Sigmoid colon (tissue), 7 donors: ENCODE results near the gene SLC34A1. TPM values are rescaled to one million over a fixed set of nuclear protein-coding genes. Genes with fewer than 3 reads are reported as not detected.

Experiments
- DNase-seq: peaks from one replicate; pipeline ENCODE4 v3.0.0-alpha.2; 2019
- H3K27ac ChIP-seq, 4 donors: fragments of 200-600 bp; sonication (generic); one replicate each; pipeline ENCODE4 v1.5.1; 2016 to 2019; ENCODE audit warnings: mild to moderate bottlenecking in 1 of 4
- H3K27me3 ChIP-seq, 3 donors: fragments of 200-600 bp; sonication (generic); one replicate each; pipeline ENCODE4 v1.5.1; 2019; ENCODE audit warnings: mild to moderate bottlenecking in 1 of 3
- H3K36me3 ChIP-seq, 4 donors: fragments of 200-600 bp; sonication (generic); one replicate each; pipeline ENCODE4 v1.5.1; 2016 to 2019
- H3K4me1 ChIP-seq, 4 donors: fragments of 200-600 bp; sonication (generic); one replicate each; pipeline ENCODE4 v1.5.1; 2017 to 2019
- H3K4me3 ChIP-seq, 4 donors: fragments of 200-600 bp; sonication (generic); one replicate each; pipeline ENCODE4 v1.5.1; 2017 to 2019; ENCODE audit warnings: mild to moderate bottlenecking in 2 of 4, moderate library complexity in 1 of 4
- H3K9me3 ChIP-seq, 4 donors: fragments of 200-600 bp in 3 of 4; sonication (generic) in 3 of 4; one replicate each; pipeline versions ENCODE4 v1.5.1 to v1.6.1; 2013 to 2019
- EP300 ChIP-seq, 4 donors: sonication (generic); formaldehyde crosslinking; IDR thresholded peaks; one replicate each; pipeline ENCODE4 v1.6.1; 2017; ENCODE audit warnings: antibody characterized with exemption in 4 of 4
- POLR2A ChIP-seq, 2 donors: fragments of 450-650 bp; IDR thresholded peaks; one replicate each; pipeline ENCODE4 v1.6.1; 2016; ENCODE audit warnings: antibody characterized with exemption in 2 of 2, mild to moderate bottlenecking in 2 of 2, moderate library complexity in 2 of 2
- POLR2AphosphoS5 ChIP-seq, 4 donors: sonication (generic); formaldehyde crosslinking; IDR thresholded peaks; one replicate each; pipeline ENCODE4 v1.6.1; 2017; ENCODE audit warnings: antibody characterized with exemption in 4 of 4
- whole genome bisulfite sequencing, 2 donors: extraction: QIAGEN DNeasy Blood & Tissue Kit; methylation state at CpG; one replicate each; pipeline ENCODE4 v1.1.7; 2013; 5-methylcytosine and 5-hydroxymethylcytosine counted together
- intact Hi-C: fragments of 100-400 bp; cut with DNase I; formaldehyde crosslinking; loops from one replicate; pipeline ENCODE4 v1.15.1; 2023
- polyA plus RNA-seq, 3 donors: library from polyadenylated mRNA; stranded (reverse); fragments of 200-250 nt; gene quantifications; one replicate each; pipeline ENCODE4 v1.2.3, GENCODE V29; 2013
- total RNA-seq, 4 donors: library from RNA; depleted of rRNA; stranded (reverse); fragments of >200 nt; gene quantifications; one replicate each; pipeline ENCODE4 v1.1.0, GENCODE V29; 2016
- TF ChIP-seq, protein P1 (sequence below), 4 experiments: fragments of 450-650 bp in 3 of 4; fragments of 200-600 bp in 1 of 4; IDR thresholded peaks; one replicate each; pipeline ENCODE4 v1.5.1; 2016 to 2019; ENCODE audit warnings: antibody characterized with exemption in 4 of 4, mild to moderate bottlenecking in 3 of 4, moderate library complexity in 2 of 4
- donor health status: healthy with polysubstance abuse.
- donor health status: Bipolar disorder and iron deficiency.
- donor health status: healthy.

Gene SLC34A1
- total and polyA plus RNA-seq, 7 donors, result 0.04 TPM; not detected in 6

- Histone ChIP-seq H3K27ac (no peak overlapping the region), H3K4me1 (peaks cover 0 to 4% (median 0%) of the 10 kb centered on the region in 4 donors), H3K27me3 (peaks cover 0 to 48% (median 25%) of the 10 kb centered on the region in 3 donors), H3K9me3 (no peaks in the 10 kb centered on the region), H3K4me3 (no peak overlapping the region), H3K36me3 (no peaks in the 10 kb centered on the region)
- DNase-seq, result no peak
- TF ChIP-seq POLR2A (IDR thresholded peaks at IDR 0.05) (no peak), EP300 (IDR thresholded peaks at IDR 0.05) (no peak)
- WGBS, 2 donors, result 56 to 78% methylated on average over 1 of the region's 1 CpG
- intact Hi-C loops, result no loop called here
These were observed 9.1 kb downstream of the SLC34A1 start for GRCh38 chr5:177393206-177393765.

GRCh38 chr5:177393990-177394389, 9.8 kb downstream of the SLC34A1 start:
- no peaks in the 10 kb centered on the region for H3K36me3 ChIP-seq

DNA sequence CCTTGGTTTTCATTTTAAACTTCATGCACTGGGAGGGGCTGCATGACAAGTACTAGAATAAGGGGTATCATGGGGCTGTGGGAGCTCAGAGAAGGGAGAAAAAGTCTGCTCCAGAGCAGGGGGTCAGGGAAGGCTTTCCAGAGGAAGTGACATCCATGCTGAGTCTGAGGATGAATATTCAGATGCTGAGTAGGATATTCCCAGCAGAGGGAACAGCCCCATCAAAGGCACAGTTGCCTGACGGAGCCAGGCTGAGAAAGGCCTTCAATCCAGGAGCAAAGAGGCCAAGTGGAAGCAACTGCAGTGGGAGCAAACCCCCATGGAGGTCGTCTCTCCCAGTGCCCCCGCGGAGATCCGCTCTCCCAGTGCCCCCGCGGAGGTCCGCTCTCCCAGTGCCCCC, 11.8 kb downstream of the SLC34A1 start:
- 69 to 89% methylated on average over 8 of the region's 8 CpGs for WGBS, 2 donors
- no peak overlapping the region for H3K27ac ChIP-seq
- no peak for TF ChIP-seq POLR2A (IDR thresholded peaks at IDR 0.05)
- TF ChIP-seq, protein P1, sequence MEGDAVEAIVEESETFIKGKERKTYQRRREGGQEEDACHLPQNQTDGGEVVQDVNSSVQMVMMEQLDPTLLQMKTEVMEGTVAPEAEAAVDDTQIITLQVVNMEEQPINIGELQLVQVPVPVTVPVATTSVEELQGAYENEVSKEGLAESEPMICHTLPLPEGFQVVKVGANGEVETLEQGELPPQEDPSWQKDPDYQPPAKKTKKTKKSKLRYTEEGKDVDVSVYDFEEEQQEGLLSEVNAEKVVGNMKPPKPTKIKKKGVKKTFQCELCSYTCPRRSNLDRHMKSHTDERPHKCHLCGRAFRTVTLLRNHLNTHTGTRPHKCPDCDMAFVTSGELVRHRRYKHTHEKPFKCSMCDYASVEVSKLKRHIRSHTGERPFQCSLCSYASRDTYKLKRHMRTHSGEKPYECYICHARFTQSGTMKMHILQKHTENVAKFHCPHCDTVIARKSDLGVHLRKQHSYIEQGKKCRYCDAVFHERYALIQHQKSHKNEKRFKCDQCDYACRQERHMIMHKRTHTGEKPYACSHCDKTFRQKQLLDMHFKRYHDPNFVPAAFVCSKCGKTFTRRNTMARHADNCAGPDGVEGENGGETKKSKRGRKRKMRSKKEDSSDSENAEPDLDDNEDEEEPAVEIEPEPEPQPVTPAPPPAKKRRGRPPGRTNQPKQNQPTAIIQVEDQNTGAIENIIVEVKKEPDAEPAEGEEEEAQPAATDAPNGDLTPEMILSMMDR (IDR thresholded peaks at IDR 0.05), result no peak
- no peak for TF ChIP-seq POLR2AphosphoS5 (IDR thresholded peaks at IDR 0.05)
- TF ChIP-seq EP300 (IDR thresholded peaks at IDR 0.05), result no peak
- H3K4me1 ChIP-seq, result peaks cover 0 to 11% (median 10%) of the 10 kb centered on the region in 4 donors
- no peaks in the 10 kb centered on the region for H3K36me3 ChIP-seq
- no peak overlapping the region for H3K4me3 ChIP-seq
- intact Hi-C loops, result no loop called here
- H3K27me3 ChIP-seq, result peaks cover 16 to 63% (median 50%) of the 10 kb centered on the region in 3 donors
- no peaks in the 10 kb centered on the region for H3K9me3 ChIP-seq
- no peak for DNase-seq

More at GRCh38 chr5:177393990-177394389, 9.8 kb downstream of the SLC34A1 start:
- TF ChIP-seq, protein P1 (IDR thresholded peaks at IDR 0.05), result no peak
- no peak for TF ChIP-seq POLR2AphosphoS5 (IDR thresholded peaks at IDR 0.05)
- TF ChIP-seq EP300 (IDR thresholded peaks at IDR 0.05), result no peak
- TF ChIP-seq POLR2A (IDR thresholded peaks at IDR 0.05), result no peak
- WGBS, 2 donors, result 68 to 89% methylated on average over 5 of the region's 5 CpGs
- intact Hi-C loops, result no loop called here
- peaks cover 0 to 4% (median 0%) of the 10 kb centered on the region in 4 donors for H3K4me1 ChIP-seq
- H3K4me3 ChIP-seq, result no peak overlapping the region
- no peak for DNase-seq
- no peak overlapping the region for H3K27ac ChIP-seq
- H3K27me3 ChIP-seq, result peaks cover 0 to 55% (median 29%) of the 10 kb centered on the region in 3 donors
- no peaks in the 10 kb centered on the region for H3K9me3 ChIP-seq

DNA sequence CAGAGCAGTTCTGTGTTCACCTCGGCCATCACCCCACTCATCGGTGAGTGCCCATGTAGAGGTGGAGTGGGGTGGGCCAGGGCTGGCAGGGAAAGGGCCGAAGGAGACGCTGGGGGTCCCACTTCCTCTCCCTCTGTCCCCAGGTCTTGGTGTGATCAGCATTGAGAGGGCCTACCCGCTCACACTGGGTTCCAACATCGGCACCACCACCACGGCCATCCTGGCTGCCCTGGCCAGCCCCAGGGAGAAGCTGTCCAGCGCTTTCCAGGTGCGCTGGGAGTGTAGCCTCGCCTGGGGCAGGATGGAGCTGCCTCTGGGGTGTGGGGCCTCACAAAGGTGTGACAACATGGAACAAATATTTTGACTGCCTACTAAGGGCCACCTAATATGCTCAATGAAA, 12.6 kb downstream of the SLC34A1 start:
- Histone ChIP-seq H3K27ac (no peak overlapping the region), H3K4me3 (no peak overlapping the region), H3K4me1 (peaks cover 0 to 11% (median 10%) of the 10 kb centered on the region in 4 donors), H3K27me3 (peaks cover 23 to 71% (median 57%) of the 10 kb centered on the region in 3 donors), H3K36me3 (no peaks in the 10 kb centered on the region), H3K9me3 (no peaks in the 10 kb centered on the region)
- TF ChIP-seq, protein P1 (IDR thresholded peaks at IDR 0.05), result no peak
- TF ChIP-seq POLR2A (IDR thresholded peaks at IDR 0.05) (no peak), EP300 (IDR thresholded peaks at IDR 0.05) (no peak), POLR2AphosphoS5 (IDR thresholded peaks at IDR 0.05) (no peak)
- no peak for DNase-seq
- intact Hi-C loops, result no loop called here
- 94% methylated on average over 10 of the region's 10 CpGs for WGBS, 2 donors

GRCh38 chr5:177397875-177398390, 13.7 kb downstream of the SLC34A1 start:
- no peaks in the 10 kb centered on the region for H3K36me3 ChIP-seq
- peaks cover 0 to 22% (median 19%) of the 10 kb centered on the region in 4 donors for H3K4me1 ChIP-seq
- WGBS, 2 donors, result 87 to 90% methylated on average over 16 of the region's 16 CpGs
- H3K27ac ChIP-seq, result no peak overlapping the region
- intact Hi-C loops, result no loop called here
- no peaks in the 10 kb centered on the region for H3K9me3 ChIP-seq
- TF ChIP-seq POLR2A (IDR thresholded peaks at IDR 0.05), result no peak
- TF ChIP-seq, protein P1 (IDR thresholded peaks at IDR 0.05), result no peak
- TF ChIP-seq EP300 (IDR thresholded peaks at IDR 0.05), result no peak
- no peak for TF ChIP-seq POLR2AphosphoS5 (IDR thresholded peaks at IDR 0.05)
- H3K27me3 ChIP-seq, result peaks cover 35 to 82% (median 68%) of the 10 kb centered on the region in 3 donors
- H3K4me3 ChIP-seq, result no peak overlapping the region
- no peak for DNase-seq
